Measurements from ENCODE around the gene STRIP1.

- no peak for TF ChIP-seq CTCF (conservative IDR thresholded peaks at IDR 0.05 in 1 of 2, IDR thresholded peaks at IDR 0.05 in 1 of 2; ENCODE audit: low read depth in 1 of 2, low read length in 2 of 2)
- no peak for TF ChIP-seq EZH2 (IDR thresholded peaks at IDR 0.05; ENCODE audit: low read length, missing control alignments)
Measured at GRCh38 chr1:110059133-110059863, 24.9 kb downstream of the STRIP1 start.

Measured in fibroblast of lung (primary cell).